ENCODE results near the gene POLR1C. TPM values are rescaled to one million over a fixed set of nuclear protein-coding genes. Genes with fewer than 3 reads are reported as not detected.
"Not testable (repeated sequence)": the region's sequence is repeated elsewhere in the genome, so short reads cannot be mapped to it uniquely, and the experiment has no call there.

POLR1C gene
- total RNA-seq, 1 experiment from 2014 or later, result 84.6 TPM

DNA sequence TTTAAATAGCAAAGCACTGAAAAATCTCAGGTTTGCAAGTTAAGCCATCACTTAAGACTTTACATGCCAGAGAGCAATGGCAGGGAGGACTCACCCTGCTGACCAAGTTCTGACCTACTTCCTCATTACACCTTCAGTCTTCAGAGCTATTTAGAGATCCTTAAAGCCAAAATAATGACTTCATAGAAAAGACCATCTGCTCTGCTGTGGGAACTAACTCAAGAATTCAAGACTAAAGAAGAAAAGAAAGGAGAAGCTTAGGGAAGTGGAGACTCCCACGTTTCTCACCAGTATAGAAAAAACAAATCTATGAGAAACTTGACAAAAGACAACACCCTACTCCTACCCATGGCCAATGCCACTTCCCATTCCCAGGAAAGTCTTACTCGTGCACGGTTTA is 30.3 kb downstream of the POLR1C start:
- H3K9ac ChIP-seq (ENCODE audit: low read length), result no peak overlapping the region
- ChIA-PET RAD21 (ENCODE audit: low non-redundant PET in 1 of 2, low total read pairs in 2 of 2, uncharacterized antibody in 2 of 2, unreplicated experiment in 2 of 2) (no interaction called here), CTCF (no interaction called here), POLR2A (no interaction called here)
- H3K4me3 ChIP-seq (replicated peaks in 1 of 2; ENCODE audit: low read depth in 1 of 2, low read length in 2 of 2), result no peak overlapping the region
- peaks cover 17% of the 10 kb centered on the region; the same call in 1 of the 2 replicates for H3K79me2 ChIP-seq (ENCODE audit: insufficient read depth, low read length)
- H3K9me2 ChIP-seq (ENCODE audit: insufficient read depth), result no peaks in the 10 kb centered on the region
- DNase-seq (ENCODE audit: low read depth, low spot score) (no peak), ATAC-seq (no peak)
- H3K4me2 ChIP-seq (ENCODE audit: low read length), result no peak overlapping the region
- no peak overlapping the region for H2AFZ ChIP-seq (ENCODE audit: low read depth, low read length, poor library complexity, severe bottlenecking)
- H3K27me3 ChIP-seq (ENCODE audit: insufficient read depth, low read length), result no peaks in the 10 kb centered on the region
- intact Hi-C loops (cut with micrococcal nuclease), result no loop called here
- H3K9me3 ChIP-seq (ENCODE audit: control insufficient read depth in 1 of 2, insufficient read depth in 1 of 2, low read depth in 1 of 2, low read length in 2 of 2), result no peaks in the 10 kb centered on the region
- no peak for TF ChIP-seq SIN3A (IDR thresholded peaks at IDR 0.05; ENCODE audit: low read depth)
- no peak for TF ChIP-seq YY1 (IDR thresholded peaks at IDR 0.05; ENCODE audit: extremely low read depth, insufficient replicate concordance, low read depth, low read length)
- TF ChIP-seq EZH2 (IDR thresholded peaks at IDR 0.05), result no peak
- TF ChIP-seq SP1 (IDR thresholded peaks at IDR 0.05; ENCODE audit: low read depth), result no peak
- no peak for TF ChIP-seq FOSL1 (IDR thresholded peaks at IDR 0.05; ENCODE audit: low read depth)
- no peak for TF ChIP-seq SRF (IDR thresholded peaks at IDR 0.05; ENCODE audit: low read depth)
- TF ChIP-seq, protein P1, sequence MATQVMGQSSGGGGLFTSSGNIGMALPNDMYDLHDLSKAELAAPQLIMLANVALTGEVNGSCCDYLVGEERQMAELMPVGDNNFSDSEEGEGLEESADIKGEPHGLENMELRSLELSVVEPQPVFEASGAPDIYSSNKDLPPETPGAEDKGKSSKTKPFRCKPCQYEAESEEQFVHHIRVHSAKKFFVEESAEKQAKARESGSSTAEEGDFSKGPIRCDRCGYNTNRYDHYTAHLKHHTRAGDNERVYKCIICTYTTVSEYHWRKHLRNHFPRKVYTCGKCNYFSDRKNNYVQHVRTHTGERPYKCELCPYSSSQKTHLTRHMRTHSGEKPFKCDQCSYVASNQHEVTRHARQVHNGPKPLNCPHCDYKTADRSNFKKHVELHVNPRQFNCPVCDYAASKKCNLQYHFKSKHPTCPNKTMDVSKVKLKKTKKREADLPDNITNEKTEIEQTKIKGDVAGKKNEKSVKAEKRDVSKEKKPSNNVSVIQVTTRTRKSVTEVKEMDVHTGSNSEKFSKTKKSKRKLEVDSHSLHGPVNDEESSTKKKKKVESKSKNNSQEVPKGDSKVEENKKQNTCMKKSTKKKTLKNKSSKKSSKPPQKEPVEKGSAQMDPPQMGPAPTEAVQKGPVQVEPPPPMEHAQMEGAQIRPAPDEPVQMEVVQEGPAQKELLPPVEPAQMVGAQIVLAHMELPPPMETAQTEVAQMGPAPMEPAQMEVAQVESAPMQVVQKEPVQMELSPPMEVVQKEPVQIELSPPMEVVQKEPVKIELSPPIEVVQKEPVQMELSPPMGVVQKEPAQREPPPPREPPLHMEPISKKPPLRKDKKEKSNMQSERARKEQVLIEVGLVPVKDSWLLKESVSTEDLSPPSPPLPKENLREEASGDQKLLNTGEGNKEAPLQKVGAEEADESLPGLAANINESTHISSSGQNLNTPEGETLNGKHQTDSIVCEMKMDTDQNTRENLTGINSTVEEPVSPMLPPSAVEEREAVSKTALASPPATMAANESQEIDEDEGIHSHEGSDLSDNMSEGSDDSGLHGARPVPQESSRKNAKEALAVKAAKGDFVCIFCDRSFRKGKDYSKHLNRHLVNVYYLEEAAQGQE (IDR thresholded peaks at IDR 0.05; ENCODE audit: low read depth), result no peak
- no peaks in the 10 kb centered on the region for H4K20me1 ChIP-seq (ENCODE audit: insufficient read depth)
- H3K4me1 ChIP-seq (ENCODE audit: control insufficient read depth in 1 of 2, insufficient read depth in 2 of 2, low read length in 2 of 2), result no peaks in the 10 kb centered on the region
- H3K27ac ChIP-seq (ENCODE audit: low read depth, low read length), result no peak overlapping the region
- peaks cover 59 to 75% of the 10 kb centered on the region in 2 experiments for H3K36me3 ChIP-seq (ENCODE audit: control insufficient read depth in 1 of 2, insufficient read depth in 2 of 2, low read length in 2 of 2)
- BruUV-seq (replicated peaks), result no TSS peak

DNA sequence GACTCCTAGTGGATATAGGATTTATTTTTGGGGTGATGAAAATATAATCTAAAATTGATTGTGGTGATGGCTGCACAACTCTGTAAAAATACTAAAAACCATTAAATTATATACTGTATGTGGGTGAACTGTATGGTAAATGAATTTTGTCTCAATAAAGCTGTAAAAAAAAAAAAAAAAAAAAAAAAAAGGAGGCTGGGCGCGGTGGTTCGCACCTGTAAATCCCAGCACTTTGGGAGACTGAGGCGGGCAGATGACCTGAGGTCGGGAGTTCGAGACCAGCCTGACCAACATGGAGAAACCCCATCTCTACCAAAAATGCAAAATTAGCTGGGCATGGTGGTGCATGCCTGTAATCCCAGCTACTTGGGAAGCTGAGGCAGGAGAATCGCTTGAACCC is 40.7 kb downstream of the POLR1C start:
- DNase-seq (ENCODE audit: low read depth, low spot score); H4K20me1 ChIP-seq (ENCODE audit: insufficient read depth); RAD21 ChIA-PET (ENCODE audit: low non-redundant PET in 1 of 2, low total read pairs in 2 of 2, uncharacterized antibody in 2 of 2, unreplicated experiment in 2 of 2); BruUV-seq (replicated peaks); POLR2A ChIA-PET; H3K27me3 ChIP-seq (ENCODE audit: insufficient read depth, low read length); H3K4me2 ChIP-seq (ENCODE audit: low read length); H2AFZ ChIP-seq (ENCODE audit: low read depth, low read length, poor library complexity, severe bottlenecking); H3K9ac ChIP-seq (ENCODE audit: low read length); intact Hi-C loops (cut with micrococcal nuclease); H3K9me3 ChIP-seq (ENCODE audit: control insufficient read depth in 1 of 2, insufficient read depth in 1 of 2, low read depth in 1 of 2, low read length in 2 of 2); CTCF ChIA-PET; H3K9me2 ChIP-seq (ENCODE audit: insufficient read depth); H3K27ac ChIP-seq (ENCODE audit: low read depth, low read length); H3K4me1 ChIP-seq (ENCODE audit: control insufficient read depth in 1 of 2, insufficient read depth in 2 of 2, low read length in 2 of 2); ATAC-seq; H3K79me2 ChIP-seq (ENCODE audit: insufficient read depth, low read length); H3K4me3 ChIP-seq (replicated peaks in 1 of 2; ENCODE audit: low read depth in 1 of 2, low read length in 2 of 2): not testable (repeated sequence)
- peaks cover 63 to 74% of the 10 kb centered on the region in 2 experiments for H3K36me3 ChIP-seq (ENCODE audit: control insufficient read depth in 1 of 2, insufficient read depth in 2 of 2, low read length in 2 of 2)

Measured in HCT116 (cell line).